OCI-LY7 (cell line): ENCODE measurements around the gene BORCS6. TPM values are rescaled to one million over a fixed set of nuclear protein-coding genes. Genes with fewer than 3 reads are reported as not detected.

Experiments used
- BruUV-seq: library from RNA; stranded (reverse); fragments of 400-500 nt; replicated peaks from 2 replicates; lab custom pipeline; 2021; lab: Mats Ljungman, UMichigan
- CTCF ChIA-PET: fragments of 300-600 bp; sonication (Branson Sonifier 250); formaldehyde crosslinking; loops from one replicate; lab custom pipeline; 2022; ENCODE audit warnings: antibody characterized with exemption; ENCODE audit not compliant: unreplicated experiment; lab: Charles Lee
- POLR2A ChIA-PET: fragments of 300-600 bp; sonication (Branson Sonifier 250); formaldehyde crosslinking; loops from one replicate; lab custom pipeline; 2022; ENCODE audit warnings: antibody characterized with exemption; lab: Charles Lee
- DNase-seq: peaks from one replicate; pipeline ENCODE4 v3.0.0-alpha.2; 2015; ENCODE audit warnings: low spot score
- H2AFZ ChIP-seq: fragments of 200-600 bp; sonication (generic), shearing (Covaris generic); 2 replicates; pipeline ENCODE4 v1.6.1; 2014; ENCODE audit warnings: mild to moderate bottlenecking, antibody characterized with exemption, low read length, moderate library complexity
- H3K27ac ChIP-seq: fragments of 200-600 bp; sonication (generic); 2 replicates; pipeline ENCODE4 v1.5.1; 2014; ENCODE audit warnings: mixed run types, low read depth, mild to moderate bottlenecking, moderate library complexity, low read length, inconsistent platforms; ENCODE audit not compliant: poor library complexity, severe bottlenecking
- H3K36me3 ChIP-seq: fragments of 200-600 bp; sonication (generic); 2 replicates; pipeline ENCODE4 v1.6.1; 2014; ENCODE audit warnings: mild to moderate bottlenecking, antibody characterized with exemption, low read length, moderate library complexity, mixed read lengths; ENCODE audit not compliant: insufficient read depth
- H3K4me1 ChIP-seq: fragments of 200-600 bp; sonication (generic); 2 replicates; pipeline ENCODE4 v1.5.1; 2014; ENCODE audit warnings: mild to moderate bottlenecking, low read length; ENCODE audit not compliant: insufficient read depth, poor library complexity, severe bottlenecking
- H3K4me2 ChIP-seq: fragments of 200-600 bp; sonication (generic); 2 replicates; pipeline ENCODE4 v1.6.1; 2014; ENCODE audit warnings: mild to moderate bottlenecking, low read length
- H3K4me3 ChIP-seq: fragments of 200-600 bp; sonication (generic); 2 replicates; pipeline ENCODE4 v1.5.1; 2014; ENCODE audit warnings: mild to moderate bottlenecking, low read depth, low read length; ENCODE audit not compliant: poor library complexity, severe bottlenecking
- H3K79me2 ChIP-seq: fragments of 200-600 bp; sonication (generic); 2 replicates; pipeline ENCODE4 v1.6.1; 2016; ENCODE audit warnings: low read depth, mild to moderate bottlenecking, low read length, moderate library complexity, mixed read lengths; ENCODE audit not compliant: insufficient read depth
- H3K9me2 ChIP-seq: fragments of 200-600 bp; sonication (generic); 2 replicates; pipeline ENCODE4 v1.6.1; 2016; ENCODE audit warnings: mild to moderate bottlenecking, low read length, mixed read lengths; ENCODE audit not compliant: insufficient read depth
- H3K9me3 ChIP-seq: fragments of 200-600 bp; sonication (generic); 2 replicates; pipeline ENCODE4 v1.6.1; 2014; ENCODE audit warnings: mild to moderate bottlenecking, mixed run types, low read length, mixed read lengths
- H4K20me1 ChIP-seq: fragments of 200-600 bp; sonication (generic); 2 replicates; pipeline ENCODE4 v1.6.1; 2014; ENCODE audit warnings: mild to moderate bottlenecking, antibody characterized with exemption, low read length, moderate library complexity, mixed read lengths; ENCODE audit not compliant: insufficient read depth
- EZH2phosphoT487 ChIP-seq: fragments of 200-600 bp; sonication (generic); IDR thresholded peaks from 2 replicates; pipeline ENCODE4 v1.6.1; 2018; ENCODE audit warnings: low read depth, borderline replicate concordance, mild to moderate bottlenecking, mixed run types, antibody characterized with exemption, low read length, moderate library complexity, mixed read lengths
- intact Hi-C: fragments of 100-400 bp; cut with micrococcal nuclease; formaldehyde crosslinking; loops from one replicate; pipeline ENCODE4 v1.10.0; 2022; ENCODE audit not compliant: unreplicated experiment
- total RNA-seq, 2 experiments: library from RNA; depleted of rRNA in 1 of 2; stranded (reverse); fragments of >200 nt in 1 of 2; shearing (Covaris generic) in 1 of 2; gene quantifications; 2 replicates each; pipeline ENCODE4 v1.2.3, GENCODE V29; 2014 to 2022
- TF ChIP-seq, protein P1 (sequence below): fragments of 200-600 bp; sonication (generic); conservative IDR thresholded peaks from 2 replicates; pipeline ENCODE4 v1.5.1; 2014; ENCODE audit warnings: mild to moderate bottlenecking, antibody characterized with exemption, low read length, moderate library complexity, mixed read lengths

Gene BORCS6
- total RNA-seq, 2 experiments from 2014 or later = 12.7 to 13.9 TPM

DNA sequence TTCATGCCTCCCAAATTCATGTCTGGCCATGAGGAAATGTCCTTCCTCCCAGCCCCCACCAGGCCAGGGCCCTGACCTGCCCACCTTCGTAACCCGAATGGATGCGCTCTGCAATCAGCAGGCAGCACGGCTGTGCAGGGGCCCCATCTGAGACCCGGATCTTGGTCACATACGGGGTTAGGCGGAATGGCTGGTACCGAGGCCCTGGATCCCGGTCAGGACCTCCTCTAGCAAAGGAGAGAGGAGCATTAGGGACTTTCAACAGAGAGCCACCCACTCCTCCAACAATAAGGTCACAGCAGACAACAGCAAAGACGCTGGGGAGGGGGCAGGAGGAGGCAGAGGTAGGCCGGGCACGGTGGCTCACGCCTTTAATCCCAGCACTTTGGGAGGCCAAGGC, 41.4 kb downstream of the BORCS6 start:
- Histone ChIP-seq H3K4me1 (peaks cover 22% of the 10 kb centered on the region), H3K27ac (no peak overlapping the region), H3K4me2 (no peak overlapping the region), H3K4me3 (no peak overlapping the region), H3K36me3 (peaks cover 65% of the 10 kb centered on the region), H3K9me3 (no peaks in the 10 kb centered on the region), H4K20me1 (no peaks in the 10 kb centered on the region; the same call in 1 of the 2 replicates), H3K79me2 (peaks cover 12% of the 10 kb centered on the region; the same call in 1 of the 2 replicates), H3K9me2 (no peaks in the 10 kb centered on the region), H2AFZ (no peak overlapping the region)
- no peak for DNase-seq
- ChIA-PET POLR2A (interaction anchor here (1.0 kb wide), 1 partner anchor 15 kb away, joined by 3 read pairs; no protein-coding TSS in a partner anchor), CTCF (no interaction called here)
- no TSS peak for BruUV-seq
- intact Hi-C loops = no loop called here
- TF ChIP-seq, protein P1, sequence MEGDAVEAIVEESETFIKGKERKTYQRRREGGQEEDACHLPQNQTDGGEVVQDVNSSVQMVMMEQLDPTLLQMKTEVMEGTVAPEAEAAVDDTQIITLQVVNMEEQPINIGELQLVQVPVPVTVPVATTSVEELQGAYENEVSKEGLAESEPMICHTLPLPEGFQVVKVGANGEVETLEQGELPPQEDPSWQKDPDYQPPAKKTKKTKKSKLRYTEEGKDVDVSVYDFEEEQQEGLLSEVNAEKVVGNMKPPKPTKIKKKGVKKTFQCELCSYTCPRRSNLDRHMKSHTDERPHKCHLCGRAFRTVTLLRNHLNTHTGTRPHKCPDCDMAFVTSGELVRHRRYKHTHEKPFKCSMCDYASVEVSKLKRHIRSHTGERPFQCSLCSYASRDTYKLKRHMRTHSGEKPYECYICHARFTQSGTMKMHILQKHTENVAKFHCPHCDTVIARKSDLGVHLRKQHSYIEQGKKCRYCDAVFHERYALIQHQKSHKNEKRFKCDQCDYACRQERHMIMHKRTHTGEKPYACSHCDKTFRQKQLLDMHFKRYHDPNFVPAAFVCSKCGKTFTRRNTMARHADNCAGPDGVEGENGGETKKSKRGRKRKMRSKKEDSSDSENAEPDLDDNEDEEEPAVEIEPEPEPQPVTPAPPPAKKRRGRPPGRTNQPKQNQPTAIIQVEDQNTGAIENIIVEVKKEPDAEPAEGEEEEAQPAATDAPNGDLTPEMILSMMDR = no peak
- TF ChIP-seq EZH2phosphoT487 = no peak

DNA sequence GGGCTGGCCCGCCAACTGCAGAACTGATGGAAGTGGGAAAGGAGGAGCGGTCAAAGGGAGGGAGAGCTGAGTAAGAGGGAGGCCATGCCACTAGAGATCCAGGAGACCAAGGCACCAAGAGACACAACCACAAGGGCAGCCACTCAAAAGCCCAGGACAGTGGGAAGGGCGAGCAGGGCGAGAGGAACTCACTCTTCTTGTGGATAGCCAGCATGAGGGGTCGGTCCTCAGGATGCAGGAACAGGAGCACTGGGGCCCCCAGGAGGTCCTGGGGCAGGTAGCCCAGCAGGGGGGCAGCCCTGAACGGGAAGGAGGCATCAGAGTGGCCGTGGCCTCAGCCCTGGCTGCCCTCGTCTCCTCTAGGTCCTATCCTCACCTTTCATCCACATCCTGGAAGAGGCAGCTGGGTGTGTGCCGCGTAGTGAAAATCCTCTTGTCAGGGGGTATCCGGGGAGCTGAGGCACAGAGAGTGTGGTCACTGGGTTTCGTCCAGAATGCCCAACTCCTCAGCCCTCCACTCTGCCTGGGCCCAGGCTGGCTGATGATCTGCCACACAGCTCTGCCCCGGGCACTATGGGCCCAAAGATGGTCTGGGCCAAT, 42.1 kb downstream of the BORCS6 start:
- intact Hi-C loops = no loop called here
- H3K9me2 ChIP-seq = no peaks in the 10 kb centered on the region
- H2AFZ ChIP-seq = no peak overlapping the region
- H3K4me1 ChIP-seq = peaks cover 16% of the 10 kb centered on the region
- H4K20me1 ChIP-seq = no peaks in the 10 kb centered on the region; the same call in 1 of the 2 replicates
- BruUV-seq = no TSS peak
- no peak overlapping the region for H3K4me2 ChIP-seq
- TF ChIP-seq, protein P1 = no peak
- TF ChIP-seq EZH2phosphoT487 = no peak
- ChIA-PET CTCF (no interaction called here), POLR2A (interaction anchor here (0.6 to 1.0 kb wide), 2 partner anchors 14 to 160 kb away, joined by 3 read pairs; no protein-coding TSS in a partner anchor)
- peaks cover 65% of the 10 kb centered on the region for H3K36me3 ChIP-seq
- no peak overlapping the region for H3K4me3 ChIP-seq
- H3K9me3 ChIP-seq = no peaks in the 10 kb centered on the region
- DNase-seq = no peak
- H3K27ac ChIP-seq = no peak overlapping the region
- H3K79me2 ChIP-seq = peaks cover 8% of the 10 kb centered on the region; the same call in 1 of the 2 replicates
